Measurements from ENCODE around the gene TRIM23. TPM values are rescaled to one million over a fixed set of nuclear protein-coding genes. Genes with fewer than 3 reads are reported as not detected.

TRIM23 gene
- total RNA-seq, 4 donors from 2014 or later, result 14.9 to 29.2 (median 17.4) TPM

GRCh38 chr5:65546141-65546540, 78.0 kb downstream of the TRIM23 start:
- no peak for DNase-seq
- H3K9me3 ChIP-seq, result no peaks in the 10 kb centered on the region
- TF ChIP-seq CTCF (IDR thresholded peaks at IDR 0.05) (no peak), POLR2A (IDR thresholded peaks at IDR 0.05) (no peak)
- H3K36me3 ChIP-seq, result no peaks in the 10 kb centered on the region
- H3K27ac ChIP-seq, result no peak overlapping the region
- intact Hi-C loops (cut with DNase I), result no loop called here
- no peaks in the 10 kb centered on the region for H3K27me3 ChIP-seq
- no peak overlapping the region for H3K4me3 ChIP-seq (replicated peaks in 1 of 3)
- WGBS, 2 donors, result 93 to 95% methylated on average over 5 of the region's 5 CpGs
- no peaks in the 10 kb centered on the region for H3K4me1 ChIP-seq

- Histone ChIP-seq H3K9me3 (no peaks in the 10 kb centered on the region), H3K36me3 (no peaks in the 10 kb centered on the region), H3K27ac (no peak overlapping the region), H3K27me3 (no peaks in the 10 kb centered on the region), H3K4me1 (no peaks in the 10 kb centered on the region), H3K4me3 (replicated peaks in 1 of 3) (no peak overlapping the region)
- 96 to 98% methylated on average over 4 of the region's 4 CpGs for WGBS, 2 donors
- intact Hi-C loops (cut with DNase I), result no loop called here
- no peak for TF ChIP-seq POLR2A (IDR thresholded peaks at IDR 0.05)
- TF ChIP-seq CTCF (IDR thresholded peaks at IDR 0.05), result no peak
- DNase-seq, result no peak
These were observed 79.7 kb downstream of the TRIM23 start for GRCh38 chr5:65544473-65544872.

- no peaks in the 10 kb centered on the region for H3K4me1 ChIP-seq
- no peak overlapping the region for H3K4me3 ChIP-seq (replicated peaks in 1 of 3)
- intact Hi-C loops (cut with DNase I), result no loop called here
- no peak for DNase-seq
- no peak for TF ChIP-seq POLR2A (IDR thresholded peaks at IDR 0.05)
- no peak for TF ChIP-seq CTCF (IDR thresholded peaks at IDR 0.05)
- no peaks in the 10 kb centered on the region for H3K27me3 ChIP-seq
- H3K36me3 ChIP-seq, result no peaks in the 10 kb centered on the region
- H3K27ac ChIP-seq, result no peak overlapping the region
- no peaks in the 10 kb centered on the region for H3K9me3 ChIP-seq
These were observed 84.3 kb downstream of the TRIM23 start for GRCh38 chr5:65539827-65540226.

Small RNA genes lying within 50 kb of the gene (small RNA-seq; reads per million reads assigned to genes)
- not detected for gene RNU6-540P

Other genes with a start within 250 kb of the TRIM23 start
- gene ADAMTS6, start 142.4 kb downstream of the TRIM23 start, total RNA-seq, result 1 to 10 TPM; 1.0 to 3.4 (median 3.3) TPM
- 1 to 10 TPM in 2 of 4 donors, not detected in 2; 1.5 to 7.3 TPM for gene CENPK, start 61.2 kb downstream of the TRIM23 start, total RNA-seq
- 10 to 100 TPM; 39.1 to 80.3 (median 55.9) TPM for gene PPWD1, start 61.0 kb downstream of the TRIM23 start, total RNA-seq
- gene SHLD3, start 694 bp upstream of the TRIM23 start, total RNA-seq, result 1 to 10 TPM; 3.0 to 5.6 (median 3.9) TPM
- gene TRAPPC13, start 694 bp upstream of the TRIM23 start, total RNA-seq, result 10 to 100 TPM; 26.7 to 34.2 (median 30.3) TPM
- gene SGTB, start 97.8 kb upstream of the TRIM23 start, total RNA-seq, result 10 to 100 TPM in 1 of 4 donors, 1 to 10 TPM in 3; 5.0 to 12.0 (median 6.3) TPM
- 10 to 100 TPM in 3 of 4 donors, 1 to 10 TPM in 1; 8.7 to 17.5 (median 13.1) TPM for gene NLN, start 97.9 kb upstream of the TRIM23 start, total RNA-seq

Data from thyroid gland (tissue), 4 donors.